Measurements from ENCODE around the gene VCAN.

DNA sequence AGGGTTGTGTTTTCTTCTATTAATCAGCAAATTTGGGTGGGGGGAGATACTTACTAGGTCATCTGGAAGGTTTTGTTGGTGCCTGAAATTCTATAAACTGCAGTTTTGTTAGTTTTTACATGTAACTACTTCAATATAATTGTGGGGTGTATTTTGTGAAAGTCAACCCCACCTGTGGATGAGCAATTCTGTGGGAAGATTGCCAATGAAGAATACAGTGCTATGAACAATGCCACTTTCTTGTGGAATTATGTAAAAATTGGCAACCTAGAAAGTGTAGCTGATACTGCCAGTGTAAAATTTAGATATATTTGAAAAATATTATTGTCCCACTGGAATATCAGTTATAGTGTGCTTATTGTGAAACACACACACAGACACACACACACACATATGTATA lies 80.7 kb downstream of the VCAN start:
- TF ChIP-seq, protein P1, sequence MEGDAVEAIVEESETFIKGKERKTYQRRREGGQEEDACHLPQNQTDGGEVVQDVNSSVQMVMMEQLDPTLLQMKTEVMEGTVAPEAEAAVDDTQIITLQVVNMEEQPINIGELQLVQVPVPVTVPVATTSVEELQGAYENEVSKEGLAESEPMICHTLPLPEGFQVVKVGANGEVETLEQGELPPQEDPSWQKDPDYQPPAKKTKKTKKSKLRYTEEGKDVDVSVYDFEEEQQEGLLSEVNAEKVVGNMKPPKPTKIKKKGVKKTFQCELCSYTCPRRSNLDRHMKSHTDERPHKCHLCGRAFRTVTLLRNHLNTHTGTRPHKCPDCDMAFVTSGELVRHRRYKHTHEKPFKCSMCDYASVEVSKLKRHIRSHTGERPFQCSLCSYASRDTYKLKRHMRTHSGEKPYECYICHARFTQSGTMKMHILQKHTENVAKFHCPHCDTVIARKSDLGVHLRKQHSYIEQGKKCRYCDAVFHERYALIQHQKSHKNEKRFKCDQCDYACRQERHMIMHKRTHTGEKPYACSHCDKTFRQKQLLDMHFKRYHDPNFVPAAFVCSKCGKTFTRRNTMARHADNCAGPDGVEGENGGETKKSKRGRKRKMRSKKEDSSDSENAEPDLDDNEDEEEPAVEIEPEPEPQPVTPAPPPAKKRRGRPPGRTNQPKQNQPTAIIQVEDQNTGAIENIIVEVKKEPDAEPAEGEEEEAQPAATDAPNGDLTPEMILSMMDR (IDR thresholded peaks at IDR 0.05) = no peak
- TF ChIP-seq EZH2 (IDR thresholded peaks at IDR 0.05; ENCODE audit: borderline replicate concordance, insufficient read depth, low read depth, low read length, poor library complexity, severe bottlenecking) = no peak

Measured in B cell (primary cell).